ENCODE results near the gene MTUS2. TPM values are rescaled to one million over a fixed set of nuclear protein-coding genes. Genes with fewer than 3 reads are reported as not detected.

Gene MTUS2
- total and polyA plus RNA-seq, 10 of the 15 experiments (the other 5 are each of a cell fraction or from before 2014, with no cell fraction given), result under 0.01 to 0.05 (median 0.02) TPM; not detected in 6

DNA sequence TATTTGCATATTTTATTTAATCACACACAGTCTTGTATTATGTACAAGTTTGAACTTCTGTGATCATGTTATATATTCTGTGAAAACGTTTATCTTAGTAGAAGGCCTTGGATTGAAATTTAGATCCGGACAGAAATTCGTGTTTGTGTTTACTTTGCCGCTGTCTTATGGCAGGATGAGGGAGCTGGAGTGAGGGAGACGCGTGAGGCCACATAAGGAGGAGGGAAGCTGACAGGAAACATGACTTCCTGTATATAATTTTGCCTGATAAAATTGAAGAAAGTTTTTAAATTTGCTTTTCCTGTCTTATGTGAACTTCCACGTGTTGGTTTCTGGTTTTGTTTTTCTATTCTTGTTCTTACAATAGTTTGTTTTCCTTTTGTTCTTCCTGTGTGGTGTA, 200.2 kb downstream of the MTUS2 start:
- H3K9me3 ChIP-seq (replicated peaks; ENCODE audit: control insufficient read depth, insufficient read depth, low read length), result no peaks in the 10 kb centered on the region; the same call in 2 of the 3 replicates
- intact Hi-C loops (cut with micrococcal nuclease; ENCODE audit: unreplicated experiment) (no loop called here), in situ Hi-C loops (cut with MboI) (no loop called here)
- no peak for TF ChIP-seq SRF (IDR thresholded peaks at IDR 0.05; ENCODE audit: low read depth in 2 of 2, low read length in 2 of 2)
- no peak for TF ChIP-seq MTA2 (IDR thresholded peaks at IDR 0.05; ENCODE audit: low read depth)
- no peak for TF ChIP-seq ATF3 (IDR thresholded peaks at IDR 0.05; ENCODE audit: borderline replicate concordance, extremely low read depth, low read depth, low read length)
- TF ChIP-seq, protein P1, sequence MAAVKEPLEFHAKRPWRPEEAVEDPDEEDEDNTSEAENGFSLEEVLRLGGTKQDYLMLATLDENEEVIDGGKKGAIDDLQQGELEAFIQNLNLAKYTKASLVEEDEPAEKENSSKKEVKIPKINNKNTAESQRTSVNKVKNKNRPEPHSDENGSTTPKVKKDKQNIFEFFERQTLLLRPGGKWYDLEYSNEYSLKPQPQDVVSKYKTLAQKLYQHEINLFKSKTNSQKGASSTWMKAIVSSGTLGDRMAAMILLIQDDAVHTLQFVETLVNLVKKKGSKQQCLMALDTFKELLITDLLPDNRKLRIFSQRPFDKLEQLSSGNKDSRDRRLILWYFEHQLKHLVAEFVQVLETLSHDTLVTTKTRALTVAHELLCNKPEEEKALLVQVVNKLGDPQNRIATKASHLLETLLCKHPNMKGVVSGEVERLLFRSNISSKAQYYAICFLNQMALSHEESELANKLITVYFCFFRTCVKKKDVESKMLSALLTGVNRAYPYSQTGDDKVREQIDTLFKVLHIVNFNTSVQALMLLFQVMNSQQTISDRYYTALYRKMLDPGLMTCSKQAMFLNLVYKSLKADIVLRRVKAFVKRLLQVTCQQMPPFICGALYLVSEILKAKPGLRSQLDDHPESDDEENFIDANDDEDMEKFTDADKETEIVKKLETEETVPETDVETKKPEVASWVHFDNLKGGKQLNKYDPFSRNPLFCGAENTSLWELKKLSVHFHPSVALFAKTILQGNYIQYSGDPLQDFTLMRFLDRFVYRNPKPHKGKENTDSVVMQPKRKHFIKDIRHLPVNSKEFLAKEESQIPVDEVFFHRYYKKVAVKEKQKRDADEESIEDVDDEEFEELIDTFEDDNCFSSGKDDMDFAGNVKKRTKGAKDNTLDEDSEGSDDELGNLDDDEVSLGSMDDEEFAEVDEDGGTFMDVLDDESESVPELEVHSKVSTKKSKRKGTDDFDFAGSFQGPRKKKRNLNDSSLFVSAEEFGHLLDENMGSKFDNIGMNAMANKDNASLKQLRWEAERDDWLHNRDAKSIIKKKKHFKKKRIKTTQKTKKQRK (IDR thresholded peaks at IDR 0.05; ENCODE audit: low read depth, low read length), result no peak
- no peak for TF ChIP-seq NFIC (IDR thresholded peaks at IDR 0.05; ENCODE audit: low read depth, low read length)
- under 1% methylated on average over 7 of the region's 7 CpGs for WGBS (ENCODE audit: insufficient coverage, insufficient replicate concordance, low lambda C conversion rate, missing lambda C conversion rate)
- H2AFZ ChIP-seq (ENCODE audit: control insufficient read depth, low read depth, low read length), result no peak overlapping the region
- no peaks in the 10 kb centered on the region for H3K27me3 ChIP-seq (replicated peaks in 1 of 2; ENCODE audit: control insufficient read depth in 2 of 2, insufficient read depth in 2 of 2, low read length in 1 of 2)
- FAIRE-seq (no peak), DNase-seq (ENCODE audit: low read depth, low spot score) (no peak), ATAC-seq (no peak)
- ChIA-PET RAD21 (ENCODE audit: unreplicated experiment) (no interaction called here), SMC1A (ENCODE audit: uncharacterized antibody, unreplicated experiment) (no interaction called here), POLR2A (no interaction called here), CTCF (no interaction called here)
- no peak overlapping the region for H3K27ac ChIP-seq (ENCODE audit: control insufficient read depth, insufficient read depth)
- no peak overlapping the region for H3K4me3 ChIP-seq
- no peak overlapping the region for H3K9ac ChIP-seq (ENCODE audit: control insufficient read depth, insufficient read depth, low read length)
- no TSS peak for BruUV-seq (replicated peaks)
- H4K20me1 ChIP-seq (ENCODE audit: control insufficient read depth, insufficient read depth), result no peaks in the 10 kb centered on the region
- H3K36me3 ChIP-seq (ENCODE audit: control insufficient read depth in 2 of 2, insufficient read depth in 2 of 2, low read length in 1 of 2), result no peaks in the 10 kb centered on the region
- no peak overlapping the region for H3K4me2 ChIP-seq (ENCODE audit: control insufficient read depth, insufficient read depth)
- no peaks in the 10 kb centered on the region for H3K4me1 ChIP-seq (ENCODE audit: control insufficient read depth, insufficient read depth, low read length)
- H3K79me2 ChIP-seq (ENCODE audit: control insufficient read depth, insufficient read depth, low read length), result no peaks in the 10 kb centered on the region
